NCI-H1694 (cell line): ENCODE data around the gene MX2.

Experiments used
- DNase-seq: peaks from one replicate; lab custom pipeline; 2025; lab: John Stamatoyannopoulos, UW

The MX2 gene

GRCh38 chr21:41365377-41366107 is 3.7 kb downstream of the MX2 start:
- no peak for DNase-seq

GRCh38 chr21:41366522-41367151 is 4.8 kb downstream of the MX2 start:
- DNase-seq = no peak

GRCh38 chr21:41367301-41367944 is 5.6 kb downstream of the MX2 start:
- no peak for DNase-seq

GRCh38 chr21:41367945-41368734 is 6.3 kb downstream of the MX2 start:
- DNase-seq = no peak

- no peak for DNase-seq
These were observed 6.9 kb downstream of the MX2 start for GRCh38 chr21:41368735-41369104.

- no peak for DNase-seq
These were observed 7.5 kb downstream of the MX2 start for GRCh38 chr21:41369105-41369919.

- no peak for DNase-seq
These were observed 8.4 kb downstream of the MX2 start for GRCh38 chr21:41369920-41370839.

- no peak for DNase-seq
These were observed 9.2 kb downstream of the MX2 start for GRCh38 chr21:41370840-41371684.

GRCh38 chr21:41371685-41372030 is 9.8 kb downstream of the MX2 start:
- no peak for DNase-seq

GRCh38 chr21:41373253-41373652 is 11.4 kb downstream of the MX2 start:
- no peak for DNase-seq

- no peak for DNase-seq
These were observed 11.9 kb downstream of the MX2 start for GRCh38 chr21:41373763-41374162.

- DNase-seq = no peak
These were observed 12.4 kb downstream of the MX2 start for GRCh38 chr21:41374177-41374712.

- DNase-seq = no peak
These were observed 13.2 kb downstream of the MX2 start for GRCh38 chr21:41374867-41375533.

GRCh38 chr21:41375875-41376274 is 14.0 kb downstream of the MX2 start:
- DNase-seq = no peak

- no peak for DNase-seq
These were observed 15.9 kb downstream of the MX2 start for GRCh38 chr21:41377715-41378114.

- DNase-seq = no peak
These were observed 17.0 kb downstream of the MX2 start for GRCh38 chr21:41378849-41379248.

- DNase-seq = no peak
These were observed 18.1 kb downstream of the MX2 start for GRCh38 chr21:41379901-41380300.

- no peak for DNase-seq
These were observed 19.9 kb downstream of the MX2 start for GRCh38 chr21:41381731-41382130.
